Calu3 (cell line): ENCODE measurements around the gene RPRD1B. TPM values are rescaled to one million over a fixed set of nuclear protein-coding genes. Genes with fewer than 3 reads are reported as not detected.

Experiments used
- Bru-seq: library from RNA; stranded (reverse); fragments of 400-500 nt; gene quantifications from one replicate; lab custom pipeline; 2021; lab: Mats Ljungman, UMichigan
- BruChase-seq, 2 experiments: library from RNA; stranded (reverse); fragments of 400-500 nt; gene quantifications; one replicate each; lab custom pipeline; 2021; lab: Mats Ljungman, UMichigan
- BruUV-seq: library from RNA; stranded (reverse); fragments of 400-500 nt; replicated peaks from 2 replicates; lab custom pipeline; 2021; lab: Mats Ljungman, UMichigan
- CTCF ChIA-PET: fragments of 300-600 bp; sonication (Branson Sonifier 250); formaldehyde crosslinking; loops from one replicate; lab custom pipeline; 2022; ENCODE audit warnings: antibody characterized with exemption; lab: Charles Lee
- DNase-seq: peaks from one replicate; pipeline ENCODE4 v3.0.0; 2022
- H3K27ac Mint-ChIP-seq: one replicate; pipeline ENCODE4 v1.8.0; 2022; ENCODE audit warnings: mixed read lengths; ENCODE audit not compliant: unreplicated experiment
- H3K27me3 Mint-ChIP-seq: one replicate; pipeline ENCODE4 v1.8.0; 2022; ENCODE audit warnings: mixed read lengths; ENCODE audit not compliant: unreplicated experiment
- H3K36me3 Mint-ChIP-seq: one replicate; pipeline ENCODE4 v1.8.0; 2022; ENCODE audit warnings: mild to moderate bottlenecking, moderate library complexity, mixed read lengths; ENCODE audit not compliant: insufficient read depth, unreplicated experiment
- H3K4me1 Mint-ChIP-seq: one replicate; pipeline ENCODE4 v1.8.0; 2022; ENCODE audit warnings: mild to moderate bottlenecking, low read depth, mixed read lengths; ENCODE audit not compliant: unreplicated experiment
- H3K4me3 Mint-ChIP-seq: one replicate; pipeline ENCODE4 v1.8.0; 2022; ENCODE audit warnings: mild to moderate bottlenecking, low read depth, moderate library complexity, mixed read lengths; ENCODE audit not compliant: unreplicated experiment
- H3K9me3 Mint-ChIP-seq: one replicate; pipeline ENCODE4 v1.8.0; 2022; ENCODE audit warnings: low read depth, mixed read lengths; ENCODE audit not compliant: unreplicated experiment
- intact Hi-C: fragments of 100-400 bp; cut with micrococcal nuclease; formaldehyde crosslinking; loops from one replicate; pipeline ENCODE4 v1.10.0; 2022; ENCODE audit not compliant: unreplicated experiment
- long read RNA-seq: library from polyadenylated mRNA; stranded (forward); transcript quantifications from one replicate; pipeline ENCODE4 v2.0.0, GENCODE V29; 2022
- total RNA-seq: library from RNA; stranded (reverse); gene quantifications from 2 replicates; pipeline ENCODE4 v1.2.3, GENCODE V29; 2022
- TF ChIP-seq, protein P1 (sequence below): fragments of 200-600 bp; IDR thresholded peaks from one replicate; pipeline ENCODE4 v1.8.0; 2022; ENCODE audit warnings: antibody characterized with exemption; ENCODE audit not compliant: unreplicated experiment

RPRD1B gene
- 53.5 and 61.8 TPM in 2 replicates for total RNA-seq
- Bru-seq, nascent RNA, result percentile 96 among the genes with signal in this experiment
- percentile 88 among the genes with signal in this experiment for BruChase-seq, experiment 1, labeled RNA remaining after a 6-hour chase
- BruChase-seq, experiment 2, labeled RNA remaining after a 2-hour chase, result percentile 92 among the genes with signal in this experiment
- long read RNA-seq, transcript RPRD1B-201 (7 exons, 3,874 nt), result major isoform, 8 of 19 reads
- long read RNA-seq, partial matches to known transcripts, result 0 of 19 reads
- long read RNA-seq, other reads (novel, unspliced or antisense), result 11 of 19 reads

DNA sequence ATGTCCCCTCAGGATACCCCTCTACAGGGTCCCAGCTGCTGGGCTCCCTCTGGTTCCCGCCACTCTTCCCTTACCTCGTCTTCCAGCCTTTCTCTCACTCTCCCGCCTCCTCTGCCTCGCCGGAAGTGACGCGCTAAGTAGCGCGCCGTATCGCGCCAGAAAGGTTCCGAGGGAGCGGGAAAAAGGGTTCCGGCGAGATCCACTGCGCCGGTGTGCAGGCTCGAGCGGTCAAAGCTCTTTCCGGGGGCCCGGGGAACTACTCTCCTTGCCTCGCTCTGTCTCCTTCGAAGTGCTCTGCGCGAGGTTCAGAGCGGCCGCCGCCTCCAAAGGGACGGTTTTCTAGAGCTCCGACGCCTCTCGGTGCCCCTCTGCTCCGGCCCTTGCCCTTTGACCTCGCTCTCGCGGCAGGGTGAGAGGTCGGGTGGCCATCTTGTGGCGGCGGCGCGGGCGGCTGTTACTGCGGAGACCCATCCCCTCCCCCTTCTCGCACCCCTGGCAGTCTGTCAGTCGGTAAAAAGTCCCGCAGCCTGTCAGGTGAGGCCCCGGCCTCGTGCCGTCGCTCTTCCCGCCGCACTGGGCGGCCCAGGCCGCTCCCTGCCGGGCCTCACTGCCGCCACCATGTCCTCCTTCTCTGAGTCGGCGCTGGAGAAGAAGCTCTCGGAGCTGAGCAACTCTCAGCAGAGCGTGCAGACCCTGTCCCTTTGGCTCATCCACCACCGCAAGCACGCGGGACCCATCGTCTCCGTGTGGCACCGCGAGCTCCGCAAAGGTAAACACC is at the start of gene RPRD1B, which contains the start of gene TTI1:
TSS of gene RPRD1B (plus strand) at position 417 of the 778 bp plus-strand sequence. CDS start at position 619, 202 bp downstream.
TSS of gene TTI1 (minus strand) at position 127 of the 778 bp plus-strand sequence. CDS start 19,640 bp downstream, outside the sequence.
- Mint-ChIP-seq H3K4me3 (peak within 1 kb of the TSS; percentile 78), H3K27me3 (no peaks in the 10 kb centered on the region), H3K4me1 (peaks cover 61% of the 10 kb centered on the region), H3K27ac (peak within 1 kb of the TSS; percentile 72), H3K9me3 (no peaks in the 10 kb centered on the region), H3K36me3 (peaks cover 46% of the 10 kb centered on the region)
- intact Hi-C loops, result no loop called here
- DNase-seq, result peak; percentile 95
- CTCF ChIA-PET, result interaction anchor here (0.5 to 1.3 kb wide), 5 partner anchors 11 to 243 kb away, joined by 3 to 5 read pairs (median 3); no protein-coding TSS in a partner anchor
- TF ChIP-seq, protein P1, sequence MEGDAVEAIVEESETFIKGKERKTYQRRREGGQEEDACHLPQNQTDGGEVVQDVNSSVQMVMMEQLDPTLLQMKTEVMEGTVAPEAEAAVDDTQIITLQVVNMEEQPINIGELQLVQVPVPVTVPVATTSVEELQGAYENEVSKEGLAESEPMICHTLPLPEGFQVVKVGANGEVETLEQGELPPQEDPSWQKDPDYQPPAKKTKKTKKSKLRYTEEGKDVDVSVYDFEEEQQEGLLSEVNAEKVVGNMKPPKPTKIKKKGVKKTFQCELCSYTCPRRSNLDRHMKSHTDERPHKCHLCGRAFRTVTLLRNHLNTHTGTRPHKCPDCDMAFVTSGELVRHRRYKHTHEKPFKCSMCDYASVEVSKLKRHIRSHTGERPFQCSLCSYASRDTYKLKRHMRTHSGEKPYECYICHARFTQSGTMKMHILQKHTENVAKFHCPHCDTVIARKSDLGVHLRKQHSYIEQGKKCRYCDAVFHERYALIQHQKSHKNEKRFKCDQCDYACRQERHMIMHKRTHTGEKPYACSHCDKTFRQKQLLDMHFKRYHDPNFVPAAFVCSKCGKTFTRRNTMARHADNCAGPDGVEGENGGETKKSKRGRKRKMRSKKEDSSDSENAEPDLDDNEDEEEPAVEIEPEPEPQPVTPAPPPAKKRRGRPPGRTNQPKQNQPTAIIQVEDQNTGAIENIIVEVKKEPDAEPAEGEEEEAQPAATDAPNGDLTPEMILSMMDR, result no peak
- no TSS peak for BruUV-seq

DNA sequence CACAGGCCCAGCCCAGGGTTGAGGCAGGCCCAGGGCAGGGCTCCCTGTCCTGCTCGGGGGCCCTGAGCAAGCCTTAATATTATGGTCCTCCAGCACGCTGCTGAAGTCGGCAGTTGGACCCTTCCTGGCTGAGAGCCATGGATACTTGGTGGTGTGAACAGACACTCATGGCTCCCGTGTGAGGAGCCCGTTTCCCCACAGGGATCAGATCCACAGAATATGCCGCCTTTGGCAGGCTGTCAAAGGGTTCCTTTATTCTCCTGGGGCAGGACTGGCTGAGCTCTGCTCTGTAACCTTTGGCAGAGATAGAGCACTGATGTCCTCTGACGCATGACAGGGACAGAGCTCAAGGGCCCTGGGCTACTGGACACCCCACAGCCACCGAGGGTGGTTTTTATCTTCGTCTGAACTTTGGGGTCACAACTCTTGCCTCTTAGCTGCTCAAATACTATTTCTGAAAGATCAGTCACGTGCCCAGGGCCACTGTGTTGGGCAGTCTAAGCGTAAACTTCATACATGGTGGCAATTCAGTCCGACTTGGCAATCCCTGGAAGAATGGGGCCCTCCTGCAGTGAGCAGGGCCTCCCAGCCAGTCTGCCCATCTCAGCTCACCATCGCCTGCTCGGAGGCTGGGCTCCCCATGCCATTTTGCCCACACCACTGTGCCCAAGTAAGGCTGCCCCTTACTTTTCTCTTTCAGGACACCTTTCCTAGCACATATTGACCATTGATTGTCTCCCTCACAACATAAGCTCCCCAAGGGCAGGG is 49.3 kb upstream of the RPRD1B start:
- Mint-ChIP-seq H3K27me3 (no peaks in the 10 kb centered on the region), H3K9me3 (no peaks in the 10 kb centered on the region), H3K27ac (no peak overlapping the region), H3K4me3 (no peak overlapping the region), H3K36me3 (peaks cover 22% of the 10 kb centered on the region), H3K4me1 (peaks cover 20% of the 10 kb centered on the region)
- intact Hi-C loops, result no loop called here
- no peak for DNase-seq
- CTCF ChIA-PET, result interaction anchor here (0.7 kb wide), 1 partner anchor 456 kb away, joined by 3 read pairs; the partner anchor contains the start of gene BLCAP
- BruUV-seq, result no TSS peak
- TF ChIP-seq, protein P1, result no peak

DNA sequence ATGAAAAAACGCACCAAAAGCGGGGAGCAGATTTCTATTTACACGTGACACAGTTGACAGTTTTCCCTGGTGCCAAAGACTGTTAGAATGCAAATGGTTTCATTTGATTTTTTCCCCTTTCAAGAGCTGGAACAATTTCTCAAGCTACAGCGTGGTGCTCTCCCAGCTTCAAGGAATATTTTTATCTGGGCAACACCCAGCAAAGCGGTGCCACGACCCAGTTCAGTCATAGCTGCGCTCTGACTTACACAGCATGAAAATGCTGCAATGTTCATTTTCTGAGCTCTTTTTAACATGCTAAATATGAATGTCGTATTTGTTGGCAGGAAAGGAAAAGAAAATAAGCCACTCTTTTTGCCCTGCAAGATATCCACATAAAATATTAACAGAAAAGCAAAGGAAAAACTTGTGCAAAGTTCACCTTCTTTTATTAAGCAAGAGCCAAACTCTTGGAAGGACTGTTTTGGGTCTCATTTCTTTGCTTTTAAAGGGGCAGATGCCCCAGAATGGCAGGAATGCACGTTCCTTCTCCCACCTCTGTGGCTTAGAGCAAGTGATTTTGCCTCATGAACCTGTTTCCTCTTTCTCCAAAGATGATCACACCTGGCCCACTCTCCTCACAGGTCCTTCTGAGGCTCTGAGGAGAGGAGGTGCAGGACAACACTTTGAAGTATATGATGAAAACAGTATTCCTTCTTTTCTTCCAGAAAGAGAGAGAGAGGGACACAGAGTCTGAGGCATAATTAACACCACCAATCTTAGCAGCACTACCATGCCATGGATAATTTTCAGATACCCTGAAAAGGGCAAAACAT is 47.3 kb upstream of the RPRD1B start:
- Mint-ChIP-seq H3K36me3 (peaks cover 28% of the 10 kb centered on the region), H3K27ac (no peak overlapping the region), H3K27me3 (no peaks in the 10 kb centered on the region), H3K4me3 (no peak overlapping the region), H3K9me3 (no peaks in the 10 kb centered on the region), H3K4me1 (peaks cover 40% of the 10 kb centered on the region)
- DNase-seq, result no peak
- BruUV-seq, result no TSS peak
- CTCF ChIA-PET, result no interaction called here
- TF ChIP-seq, protein P1, result no peak
- intact Hi-C loops, result no loop called here
